Gastroesophageal sphincter (tissue), 4 donors: Measurements from ENCODE around the gene SRI. TPM values are rescaled to one million over a fixed set of nuclear protein-coding genes. Genes with fewer than 3 reads are reported as not detected.

Experiments used
- ATAC-seq: fragments of 150-250 bp; one replicate; pipeline ENCODE4 v1.9.1; 2016; ENCODE audit warnings: mild to moderate bottlenecking, moderate library complexity
- H3K27ac ChIP-seq, 4 donors: fragments of 200-600 bp; sonication (generic) in 3 of 4; 1 replicate in 3 of 4; 2 replicates in 1 of 4; pipeline ENCODE4 v1.5.1; 2016 to 2019
- H3K27me3 ChIP-seq: fragments of 200-600 bp; sonication (generic); one replicate; pipeline ENCODE4 v1.5.1; 2019
- H3K36me3 ChIP-seq, 2 donors: fragments of 200-600 bp; sonication (generic); one replicate each; pipeline ENCODE4 v1.5.1; 2019; ENCODE audit warnings: control low read depth in 1 of 2
- H3K4me1 ChIP-seq, 3 donors: fragments of 200-600 bp; sonication (generic); 1 replicate in 2 of 3; 2 replicates in 1 of 3; pipeline ENCODE4 v1.5.1; 2016 to 2019; ENCODE audit warnings: control low read depth in 2 of 3
- H3K4me3 ChIP-seq, 2 donors: fragments of 200-600 bp; sonication (generic); one replicate each; pipeline ENCODE4 v1.5.1; 2019; ENCODE audit warnings: mild to moderate bottlenecking in 1 of 2, moderate library complexity in 1 of 2
- H3K9me3 ChIP-seq, 3 donors: fragments of 200-600 bp; sonication (generic); one replicate each; pipeline ENCODE4 v1.5.1; 2017 to 2019; ENCODE audit warnings: control low read depth in 2 of 3
- EP300 ChIP-seq: sonication (generic); formaldehyde crosslinking; IDR thresholded peaks from one replicate; pipeline ENCODE4 v1.6.1; 2017; ENCODE audit warnings: antibody characterized with exemption, mild to moderate bottlenecking
- POLR2A ChIP-seq, 2 donors: fragments of 450-650 bp; IDR thresholded peaks; one replicate each; pipeline ENCODE4 v1.6.1; 2017; ENCODE audit warnings: antibody characterized with exemption in 2 of 2, mild to moderate bottlenecking in 2 of 2, moderate library complexity in 1 of 2
- POLR2AphosphoS5 ChIP-seq: sonication (generic); formaldehyde crosslinking; IDR thresholded peaks from one replicate; pipeline ENCODE4 v1.6.1; 2017; ENCODE audit warnings: antibody characterized with exemption
- WGBS, 2 donors: methylation state at CpG; one replicate each; pipeline ENCODE4 v1.1.5; 2018; ENCODE audit warnings: low coverage in 1 of 2; 5-methylcytosine and 5-hydroxymethylcytosine counted together
- total RNA-seq, 4 donors: library from RNA; depleted of rRNA; stranded (reverse); fragments of >200 nt; gene quantifications; one replicate each; pipeline ENCODE4 v1.1.0, GENCODE V29; 2016
- TF ChIP-seq, protein P1 (sequence below), 4 experiments: fragments of 200-600 bp in 2 of 4; fragments of 450-650 bp in 2 of 4; sonication (generic) in 1 of 4; IDR thresholded peaks; one replicate each; pipeline ENCODE4 v1.5.1; 2017 to 2019; ENCODE audit warnings: antibody characterized with exemption in 4 of 4, mild to moderate bottlenecking in 2 of 4, moderate library complexity in 2 of 4

SRI gene
- total RNA-seq, 4 donors from 2014 or later: 35.2 to 72.5 (median 63.2) TPM

DNA sequence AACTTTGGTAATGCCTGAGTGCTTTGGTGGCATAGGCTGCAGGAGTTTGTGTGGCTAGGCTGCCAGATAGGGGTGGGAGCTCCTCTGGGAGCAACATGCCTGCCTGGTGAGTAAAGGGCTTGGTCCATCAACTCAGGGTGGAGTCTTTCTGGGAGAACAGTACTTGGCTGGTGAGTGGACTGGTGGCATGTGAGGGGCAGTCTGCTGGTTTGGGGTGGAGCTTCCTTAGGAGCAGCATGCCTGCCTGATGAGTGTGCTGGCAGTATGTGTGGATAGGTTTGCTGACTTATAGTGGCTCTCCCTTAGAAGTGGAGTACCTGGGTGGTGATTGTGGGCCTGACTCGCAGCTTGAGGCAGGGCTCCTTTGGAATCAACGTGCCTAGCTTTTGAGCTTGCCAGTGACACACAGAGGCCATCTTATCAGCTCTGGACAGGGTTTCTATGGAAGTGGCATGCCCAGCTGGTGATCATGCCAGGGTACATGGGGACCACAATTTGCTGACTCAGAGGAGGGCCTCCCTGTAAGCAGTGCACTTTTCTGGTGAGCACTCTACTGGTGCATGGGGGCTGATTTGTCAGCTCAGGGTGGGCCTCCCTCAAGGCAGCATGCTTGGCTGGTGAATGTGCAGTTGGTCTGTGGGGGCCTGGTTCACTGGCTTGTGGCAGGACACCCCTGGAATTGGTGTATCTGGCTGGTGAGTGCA is 35.0 kb upstream of the SRI start:
- no peaks in the 10 kb centered on the region for H3K4me1 ChIP-seq
- H3K27ac ChIP-seq: no peak overlapping the region
- no peak for ATAC-seq
- TF ChIP-seq POLR2A (IDR thresholded peaks at IDR 0.05) (no peak), EP300 (no peak), POLR2AphosphoS5 (no peak)
- TF ChIP-seq, protein P1, sequence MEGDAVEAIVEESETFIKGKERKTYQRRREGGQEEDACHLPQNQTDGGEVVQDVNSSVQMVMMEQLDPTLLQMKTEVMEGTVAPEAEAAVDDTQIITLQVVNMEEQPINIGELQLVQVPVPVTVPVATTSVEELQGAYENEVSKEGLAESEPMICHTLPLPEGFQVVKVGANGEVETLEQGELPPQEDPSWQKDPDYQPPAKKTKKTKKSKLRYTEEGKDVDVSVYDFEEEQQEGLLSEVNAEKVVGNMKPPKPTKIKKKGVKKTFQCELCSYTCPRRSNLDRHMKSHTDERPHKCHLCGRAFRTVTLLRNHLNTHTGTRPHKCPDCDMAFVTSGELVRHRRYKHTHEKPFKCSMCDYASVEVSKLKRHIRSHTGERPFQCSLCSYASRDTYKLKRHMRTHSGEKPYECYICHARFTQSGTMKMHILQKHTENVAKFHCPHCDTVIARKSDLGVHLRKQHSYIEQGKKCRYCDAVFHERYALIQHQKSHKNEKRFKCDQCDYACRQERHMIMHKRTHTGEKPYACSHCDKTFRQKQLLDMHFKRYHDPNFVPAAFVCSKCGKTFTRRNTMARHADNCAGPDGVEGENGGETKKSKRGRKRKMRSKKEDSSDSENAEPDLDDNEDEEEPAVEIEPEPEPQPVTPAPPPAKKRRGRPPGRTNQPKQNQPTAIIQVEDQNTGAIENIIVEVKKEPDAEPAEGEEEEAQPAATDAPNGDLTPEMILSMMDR (IDR thresholded peaks at IDR 0.05): no peak
- no peak overlapping the region for H3K4me3 ChIP-seq
- H3K36me3 ChIP-seq: no peaks in the 10 kb centered on the region
- H3K9me3 ChIP-seq: peaks cover 0 to 32% (median 0%) of the 10 kb centered on the region in 3 donors
- H3K27me3 ChIP-seq: no peaks in the 10 kb centered on the region
- WGBS, 2 donors: no CpG with 5 or more reads among the region's 2 CpGs

DNA sequence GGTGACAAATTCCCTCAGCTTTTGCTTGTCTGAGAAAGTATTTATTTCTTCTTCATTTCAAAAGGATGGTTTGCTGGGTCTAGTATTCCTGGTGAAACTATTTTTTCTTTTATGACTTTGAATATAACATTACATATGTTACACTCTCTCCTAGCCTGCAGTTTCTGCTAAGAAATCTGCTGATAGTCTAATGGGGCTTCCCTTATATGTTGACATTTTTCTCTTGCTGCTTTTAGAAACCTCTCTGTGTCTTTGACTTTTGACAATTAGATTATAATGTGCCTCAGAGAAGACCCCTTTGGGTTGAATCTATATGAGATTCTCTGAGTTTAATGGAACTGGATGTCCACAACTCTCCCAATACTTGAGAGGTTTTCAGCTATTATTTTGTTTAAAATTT is 33.8 kb upstream of the SRI start:
- H3K27me3 ChIP-seq: no peaks in the 10 kb centered on the region
- H3K36me3 ChIP-seq: no peaks in the 10 kb centered on the region
- ATAC-seq: no peak
- H3K4me1 ChIP-seq: no peaks in the 10 kb centered on the region
- peaks cover 0 to 32% (median 0%) of the 10 kb centered on the region in 3 donors for H3K9me3 ChIP-seq
- no peak overlapping the region for H3K27ac ChIP-seq
- TF ChIP-seq EP300 (no peak), POLR2AphosphoS5 (no peak), POLR2A (IDR thresholded peaks at IDR 0.05) (no peak)
- TF ChIP-seq, protein P1 (IDR thresholded peaks at IDR 0.05): no peak
- H3K4me3 ChIP-seq: no peak overlapping the region

DNA sequence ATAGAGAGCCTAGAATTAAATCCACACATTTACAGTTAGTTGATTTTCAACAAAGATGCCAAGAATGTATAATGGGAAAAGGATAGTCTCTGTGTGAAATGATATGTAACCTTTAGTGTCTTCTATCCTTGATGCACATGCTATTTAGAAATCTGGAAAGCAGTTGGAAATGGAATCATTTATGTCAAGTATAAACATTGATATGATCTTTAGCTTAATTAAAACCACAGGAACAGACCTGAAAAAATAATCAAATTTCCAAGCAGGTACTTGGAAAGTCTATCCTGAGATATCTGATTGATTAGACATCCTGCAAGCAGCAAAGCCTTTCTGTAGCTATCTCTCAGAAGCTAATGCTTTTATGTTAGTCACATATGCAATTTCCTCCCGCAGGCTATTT is 24.4 kb upstream of the SRI start:
- H3K9me3 ChIP-seq: no peaks in the 10 kb centered on the region
- WGBS, 2 donors: 91 to 100% methylated on average over 1 of the region's 1 CpG

GRCh38 chr7:88243345-88243909 is 23.6 kb upstream of the SRI start:
- Histone ChIP-seq H3K27me3 (no peaks in the 10 kb centered on the region), H3K27ac (no peak overlapping the region), H3K9me3 (no peaks in the 10 kb centered on the region), H3K4me3 (no peak overlapping the region), H3K36me3 (no peaks in the 10 kb centered on the region), H3K4me1 (no peaks in the 10 kb centered on the region)
- no peak for TF ChIP-seq POLR2A (IDR thresholded peaks at IDR 0.05)
- TF ChIP-seq, protein P1 (IDR thresholded peaks at IDR 0.05): peak; percentile 42 to 72 (median 71)
- TF ChIP-seq POLR2AphosphoS5: peak; percentile 21
- peak; percentile 46 for ATAC-seq
- 10 to 50% methylated on average over 1 to 2 of the region's 2 CpGs for WGBS, 2 donors

More for the DNA sequence above, 24.4 kb upstream of the SRI start:
- no peak for TF ChIP-seq POLR2AphosphoS5
- no peak for TF ChIP-seq POLR2A (IDR thresholded peaks at IDR 0.05)
- TF ChIP-seq EP300: no peak
- TF ChIP-seq, protein P1 (IDR thresholded peaks at IDR 0.05): no peak
- Histone ChIP-seq H3K27me3 (no peaks in the 10 kb centered on the region), H3K36me3 (no peaks in the 10 kb centered on the region), H3K4me3 (no peak overlapping the region), H3K27ac (no peak overlapping the region), H3K4me1 (no peaks in the 10 kb centered on the region)
- ATAC-seq: no peak

GRCh38 chr7:88239852-88240251 is 20.0 kb upstream of the SRI start:
- Histone ChIP-seq H3K27ac (no peak overlapping the region), H3K27me3 (no peaks in the 10 kb centered on the region), H3K36me3 (no peaks in the 10 kb centered on the region), H3K4me1 (no peaks in the 10 kb centered on the region), H3K4me3 (no peak overlapping the region), H3K9me3 (no peaks in the 10 kb centered on the region)
- no peak for ATAC-seq
- WGBS, 2 donors: 92 to 95% methylated on average over 1 of the region's 1 CpG
- no peak for TF ChIP-seq EP300
- TF ChIP-seq, protein P1 (IDR thresholded peaks at IDR 0.05): no peak
- TF ChIP-seq POLR2AphosphoS5: no peak
